ENCODE data around the gene MYB. TPM values are rescaled to one million over a fixed set of nuclear protein-coding genes. Genes with fewer than 3 reads are reported as not detected.

MYB gene
- total and polyA plus RNA-seq, 5 donors from 2014 or later, result 1.4 to 17.4 (median 4.6) TPM

DNA sequence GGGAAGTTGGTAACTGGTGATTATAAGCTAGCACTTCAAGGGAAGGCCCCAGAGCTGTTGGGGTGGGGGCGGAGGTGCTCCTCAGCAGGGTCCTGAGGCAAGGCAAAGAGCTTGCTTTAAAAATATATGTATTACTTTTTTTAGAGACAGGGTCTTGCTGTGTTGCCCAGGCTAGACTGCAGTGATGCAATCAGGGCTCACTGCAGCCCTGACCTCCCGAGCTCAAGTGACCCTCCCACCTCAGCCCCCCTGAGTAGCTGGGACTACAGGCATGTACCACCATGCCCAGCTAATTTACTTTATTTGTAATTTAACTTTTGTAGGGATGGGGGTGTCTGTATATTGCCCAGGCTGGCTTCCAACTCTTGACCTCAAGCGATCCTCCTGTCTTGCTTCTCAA is 87.2 kb downstream of the MYB start:
- H3K4me1 ChIP-seq (ENCODE audit: control insufficient read depth, insufficient read depth, low read length, poor library complexity, severe bottlenecking), result no peaks in the 10 kb centered on the region
- no peak overlapping the region for H3K27ac ChIP-seq (ENCODE audit: insufficient read depth, low read length, poor library complexity, severe bottlenecking)
- no peak overlapping the region for H3K4me3 ChIP-seq (ENCODE audit: low read depth, low read length)
- H3K27me3 ChIP-seq (ENCODE audit: control insufficient read depth, insufficient read depth, low read length), result no peaks in the 10 kb centered on the region
- ATAC-seq (ENCODE audit: low read depth in 2 of 2) (no peak), DNase-seq (no peak)
- Mint-ChIP-seq H3K4me3 (no peak overlapping the region), H3K9me3 (no peaks in the 10 kb centered on the region), H3K4me1 (no peaks in the 10 kb centered on the region), H3K27ac (no peak overlapping the region), H3K36me3 (no peaks in the 10 kb centered on the region), H3K27me3 (no peaks in the 10 kb centered on the region)
- no peaks in the 10 kb centered on the region for H3K36me3 ChIP-seq (ENCODE audit: control insufficient read depth, insufficient read depth, low read length)
- H3K9me3 ChIP-seq (ENCODE audit: control insufficient read depth in 2 of 2, low read length in 2 of 2), result no peaks in the 10 kb centered on the region

- Histone ChIP-seq H3K27ac (ENCODE audit: insufficient read depth, low read length, poor library complexity, severe bottlenecking) (no peak overlapping the region), H3K9me3 (ENCODE audit: control insufficient read depth in 2 of 2, low read length in 2 of 2) (no peaks in the 10 kb centered on the region), H3K36me3 (ENCODE audit: control insufficient read depth, insufficient read depth, low read length) (no peaks in the 10 kb centered on the region), H3K4me1 (ENCODE audit: control insufficient read depth, insufficient read depth, low read length, poor library complexity, severe bottlenecking) (no peaks in the 10 kb centered on the region), H3K27me3 (ENCODE audit: control insufficient read depth, insufficient read depth, low read length) (no peaks in the 10 kb centered on the region), H3K4me3 (ENCODE audit: low read depth, low read length) (no peak overlapping the region)
- H3K27me3 Mint-ChIP-seq, result no peaks in the 10 kb centered on the region
- ATAC-seq (ENCODE audit: low read depth in 2 of 2) (no peak), DNase-seq (no peak)
- H3K27ac Mint-ChIP-seq, result no peak overlapping the region
- H3K4me3 Mint-ChIP-seq, result no peak overlapping the region
- no peaks in the 10 kb centered on the region for H3K36me3 Mint-ChIP-seq
- no peaks in the 10 kb centered on the region for H3K9me3 Mint-ChIP-seq
- H3K4me1 Mint-ChIP-seq, result no peaks in the 10 kb centered on the region
These were observed 87.6 kb downstream of the MYB start for GRCh38 chr6:135268740-135269139.

Other genes starting within 250 kb of the MYB start
- gene ALDH8A1, start 231.2 kb upstream of the MYB start, total RNA-seq, result 4.4 TPM
- under 1 TPM in 1 of 4 donors, not detected in 3; 0.39 TPM for gene ALDH8A1, start 231.2 kb upstream of the MYB start, polyA plus RNA-seq
- gene HBS1L, start 126.5 kb upstream of the MYB start, total RNA-seq, result 109 TPM
- gene HBS1L, start 126.5 kb upstream of the MYB start, polyA plus RNA-seq, result 10 to 100 TPM; 49.4 to 66.8 (median 61.8) TPM

Measured in CD4-positive, CD25-positive, alpha-beta regulatory T cell (primary cell).